B cell (primary cell): ENCODE results near the gene MAN2A2. TPM values are rescaled to one million over a fixed set of nuclear protein-coding genes. Genes with fewer than 3 reads are reported as not detected.
A peak's percentile ranks its signal among the peaks of the same experiment; 100 is the strongest.

Experiments used
- ATAC-seq: fragments of 200-7000 bp; cut with Tn5 transposase; one replicate; pipeline ENCODE4 v1.10.0; 2021; ENCODE audit warnings: low read depth, mild to moderate bottlenecking, moderate number of reproducible peaks, moderate library complexity
- CTCF ChIA-PET: fragments of 350-600 bp; sonication (Branson Sonifier 250); formaldehyde crosslinking; loops from one replicate; lab custom pipeline; 2021; ENCODE audit warnings: antibody characterized with exemption, inconsistent platforms; lab: Charles Lee
- POLR2A ChIA-PET: fragments of 350-600 bp; sonication (Branson Sonifier 250); formaldehyde crosslinking; loops from one replicate; lab custom pipeline; 2021; ENCODE audit warnings: antibody characterized with exemption; lab: Charles Lee
- DNase-seq: peaks from one replicate; pipeline ENCODE4 v3.0.0; 2013
- H2AFZ ChIP-seq: 2 replicates; pipeline ENCODE4 v1.6.1; 2012; ENCODE audit warnings: mild to moderate bottlenecking, low read depth, low read length; ENCODE audit not compliant: insufficient read depth, poor library complexity, severe bottlenecking
- H3K27ac ChIP-seq, 2 donors: 1 replicate in 1 of 2; 2 replicates in 1 of 2; pipeline ENCODE4 v1.5.1; 2012 to 2013; ENCODE audit warnings: low read length in 2 of 2, mild to moderate bottlenecking in 2 of 2, moderate library complexity in 1 of 2
- H3K27me3 ChIP-seq, 4 experiments: fragments of 200-600 bp in 1 of 4; sonication (generic) in 1 of 4; replicated peaks in 1 of 4; 1 replicate in 2 of 4; 2 replicates in 2 of 4; pipeline versions ENCODE4 v1.6.1 to v1.7.0; 2013 to 2016; ENCODE audit warnings: low read length in 3 of 4, mild to moderate bottlenecking in 2 of 4, mixed read lengths in 1 of 4, moderate library complexity in 1 of 4; ENCODE audit not compliant: insufficient read depth in 4 of 4, control insufficient read depth in 3 of 4; ENCODE audit errors: control extremely low read depth in 1 of 4
- H3K36me3 ChIP-seq, 2 experiments: replicated peaks in 1 of 2; 1 replicate in 1 of 2; 2 replicates in 1 of 2; pipeline versions ENCODE4 v1.6.1 to v1.7.1; 2013; ENCODE audit warnings: low read length in 1 of 2; ENCODE audit not compliant: insufficient read depth in 2 of 2, control insufficient read depth in 1 of 2; ENCODE audit errors: control extremely low read depth in 1 of 2, extremely low read depth in 1 of 2
- H3K4me1 ChIP-seq, 2 donors: fragments of 200-600 bp in 1 of 2; sonication (generic) in 1 of 2; 1 replicate in 1 of 2; 2 replicates in 1 of 2; pipeline versions ENCODE4 v1.5.1 to v1.6.1; 2013 to 2017; ENCODE audit warnings: low read length in 2 of 2; ENCODE audit not compliant: control insufficient read depth in 2 of 2, insufficient read depth in 2 of 2
- H3K4me2 ChIP-seq: replicated peaks from 2 replicates; pipeline ENCODE3; 2012; ENCODE audit warnings: mild to moderate bottlenecking, low read depth, low read length; ENCODE audit not compliant: poor library complexity, severe bottlenecking
- H3K4me3 ChIP-seq, 5 experiments: fragments of 200-600 bp in 1 of 5; sonication (generic) in 1 of 5; 1 replicate in 3 of 5; 2 replicates in 2 of 5; pipeline versions ENCODE4 v1.5.1 to v1.7.0; 2011 to 2016; ENCODE audit warnings: low read length in 4 of 5, mild to moderate bottlenecking in 4 of 5, low read depth in 2 of 5, control low read depth in 1 of 5, moderate library complexity in 1 of 5; ENCODE audit not compliant: insufficient read depth in 1 of 5; ENCODE audit errors: control extremely low read depth in 1 of 5, extremely low read depth in 1 of 5
- H3K79me2 ChIP-seq: fragments of 200-600 bp; sonication (generic); one replicate; pipeline ENCODE4 v1.6.0; 2016; ENCODE audit warnings: low read length; ENCODE audit not compliant: control insufficient read depth, insufficient read depth
- H3K9ac ChIP-seq: fragments of 200-600 bp; sonication (generic); 2 replicates; pipeline ENCODE4 v1.6.1; 2017; ENCODE audit warnings: mild to moderate bottlenecking, low read length, moderate library complexity
- H3K9me3 ChIP-seq, 3 donors: one replicate each; pipeline versions ENCODE4 v1.6.1 to v1.7.1; 2013; ENCODE audit warnings: low read length in 2 of 3; ENCODE audit not compliant: control insufficient read depth in 2 of 3, insufficient read depth in 1 of 3; ENCODE audit errors: control extremely low read depth in 1 of 3
- H4K20me1 ChIP-seq: 2 replicates; pipeline ENCODE4 v1.6.0; 2012; ENCODE audit warnings: mild to moderate bottlenecking, low read length; ENCODE audit not compliant: insufficient read depth, control insufficient read depth, poor library complexity, severe bottlenecking
- H3K27ac Mint-ChIP-seq: one replicate; pipeline ENCODE4 v1.8.0; 2021; ENCODE audit warnings: mixed read lengths
- H3K27me3 Mint-ChIP-seq: one replicate; pipeline ENCODE4 v1.8.0; 2021; ENCODE audit warnings: mixed read lengths
- H3K4me1 Mint-ChIP-seq: one replicate; pipeline ENCODE4 v1.8.0; 2021; ENCODE audit warnings: mixed read lengths
- H3K4me3 Mint-ChIP-seq: one replicate; pipeline ENCODE4 v1.8.0; 2021; ENCODE audit warnings: mixed read lengths
- H3K9me3 Mint-ChIP-seq: one replicate; pipeline ENCODE4 v1.8.0; 2022; ENCODE audit warnings: mixed read lengths; ENCODE audit not compliant: insufficient read depth
- CTCF ChIP-seq: fragments of 200-600 bp; IDR thresholded peaks from one replicate; pipeline ENCODE4 v1.8.0; 2022; ENCODE audit warnings: antibody characterized with exemption, mild to moderate bottlenecking
- EZH2 ChIP-seq: IDR thresholded peaks from 2 replicates; pipeline ENCODE4 v1.6.1; 2012; ENCODE audit warnings: borderline replicate concordance, low read depth, mild to moderate bottlenecking, moderate library complexity, low read length; ENCODE audit not compliant: insufficient read depth, poor library complexity, severe bottlenecking
- WGBS: methylation state at CpG from one replicate; pipeline ENCODE4 v1.1.5; 2013; ENCODE audit warnings: missing lambda C conversion rate; ENCODE audit not compliant: insufficient coverage; 5-methylcytosine and 5-hydroxymethylcytosine counted together
- intact Hi-C: fragments of 100-400 bp; cut with micrococcal nuclease; formaldehyde crosslinking; loops from one replicate; pipeline ENCODE4 v1.10.0; 2022
- polyA plus RNA-seq: library from polyadenylated mRNA; depleted of rRNA; stranded (reverse); fragments of >200 nt; gene quantifications from 2 replicates; pipeline ENCODE4 v1.2.3, GENCODE V29; 2012
- total RNA-seq, 2 donors: library from RNA; stranded (reverse); fragments of 120-200 nt in 1 of 2; gene quantifications; 1 replicate in 1 of 2; 2 replicates in 1 of 2; pipeline versions ENCODE4 v1.2.3 to v1.2.4, GENCODE V29; 2013 to 2022

Gene MAN2A2
- total and polyA plus RNA-seq, 2 donors (not counting 1 experiment from before 2014, with no cell fraction given), result 180 to 234 TPM

GRCh38 chr15:90954712-90955623, 51.9 kb downstream of the MAN2A2 start, which contains the start of gene RCCD1:
TSS of gene RCCD1 (plus strand) at chr15:90954884. CDS start at chr15:90956735, 1,851 bp downstream.
- H3K4me1 ChIP-seq, result peaks cover 16 to 24% of the 10 kb centered on the region in 2 donors
- peak within 1 kb of the TSS; percentile 92 for H3K27ac Mint-ChIP-seq
- peak within 1 kb of the TSS; percentile 97 for H3K27ac ChIP-seq
- peak within 1 kb of the TSS; percentile 69 to 93 (median 89) for H3K4me3 ChIP-seq
- no peaks in the 10 kb centered on the region for H3K27me3 ChIP-seq
- H3K9me3 ChIP-seq, result no peaks in the 10 kb centered on the region
- peak within 1 kb of the TSS; percentile 90 for H3K4me3 Mint-ChIP-seq
- ChIA-PET POLR2A (interaction anchor here (0.7 to 1.6 kb wide), 7 partner anchors 14 to 43 kb away, joined by 3 to 12 read pairs (median 5); partner anchors contain the start of genes HDDC3 and UNC45A), CTCF (interaction anchor here (1.3 to 8.7 kb wide), 12 partner anchors 11 to 318 kb away, joined by 3 to 118 read pairs (median 7); partner anchors contain the start of genes HDDC3, UNC45A and VPS33B)
- peak within 1 kb of the TSS; percentile 97 for H3K9ac ChIP-seq
- peaks cover 21% of the 10 kb centered on the region for H3K4me1 Mint-ChIP-seq
- WGBS, result 2% methylated on average over 69 of the region's 69 CpGs
- H4K20me1 ChIP-seq, result peaks cover 12% of the 10 kb centered on the region
- H2AFZ ChIP-seq, result peak within 1 kb of the TSS; percentile 95
- peaks cover 0 to 25% of the 10 kb centered on the region in 2 experiments for H3K36me3 ChIP-seq
- DNase-seq, result peak; percentile 92
- ATAC-seq, result peak; percentile 95
- no peaks in the 10 kb centered on the region for H3K9me3 Mint-ChIP-seq
- H3K79me2 ChIP-seq, result peaks cover 13% of the 10 kb centered on the region
- no peaks in the 10 kb centered on the region for H3K27me3 Mint-ChIP-seq
- H3K4me2 ChIP-seq, result peak within 1 kb of the TSS; percentile 89
- intact Hi-C loops, result loop anchor here (1.0 to 5.0 kb wide), 4 partner anchors 20 to 67 kb away; partner anchors contain the start of genes PRC1, UNC45A and VPS33B
- TF ChIP-seq EZH2, result no peak
- no peak for TF ChIP-seq CTCF
